HG02623 (cell line): Measurements from ENCODE around the gene FKBP3.

Experiments
- ATAC-seq: cut with Tn5 transposase; IDR thresholded peaks from one replicate; pipeline ENCODE4 v1.9.1; 2021; ENCODE audit warnings: moderate library complexity; ENCODE audit not compliant: unreplicated experiment

Gene FKBP3

GRCh38 chr14:45065956-45066355 is 68.3 kb downstream of the FKBP3 start:
- ATAC-seq, result no peak
